ENCODE data around the gene NLRC5.
"Not testable (repeated sequence)": the region's sequence is repeated elsewhere in the genome, so short reads cannot be mapped to it uniquely, and the experiment has no call there.

Gene NLRC5

DNA sequence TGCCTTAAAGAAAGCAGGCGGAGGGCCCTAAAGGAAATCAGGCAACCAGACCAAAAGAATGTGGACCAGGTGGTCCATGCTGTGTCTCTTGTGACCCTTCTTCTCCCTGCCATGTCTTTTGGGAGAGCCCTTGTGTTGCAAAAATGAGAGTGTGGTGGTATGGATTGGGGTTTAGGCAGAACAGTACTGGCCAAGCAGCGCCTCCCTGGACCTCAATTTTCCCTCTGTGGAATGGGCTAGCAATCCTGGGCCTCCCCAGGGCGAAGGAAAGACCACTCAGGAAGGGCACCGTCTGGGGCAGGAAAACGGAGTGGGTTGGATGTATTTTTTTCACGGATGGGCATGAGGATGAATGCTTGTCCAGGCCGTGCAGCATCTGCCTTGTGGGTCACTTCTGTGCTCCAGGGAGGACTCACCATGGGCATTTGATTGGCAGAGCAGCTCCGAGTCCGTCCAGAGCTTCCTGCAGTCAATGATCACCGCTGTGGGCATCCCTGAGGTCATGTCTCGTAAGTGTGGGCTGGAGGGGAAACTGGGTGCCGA is 7.6 kb upstream of the NLRC5 start:
- DNase-seq (ENCODE audit: low spot score): no peak

DNA sequence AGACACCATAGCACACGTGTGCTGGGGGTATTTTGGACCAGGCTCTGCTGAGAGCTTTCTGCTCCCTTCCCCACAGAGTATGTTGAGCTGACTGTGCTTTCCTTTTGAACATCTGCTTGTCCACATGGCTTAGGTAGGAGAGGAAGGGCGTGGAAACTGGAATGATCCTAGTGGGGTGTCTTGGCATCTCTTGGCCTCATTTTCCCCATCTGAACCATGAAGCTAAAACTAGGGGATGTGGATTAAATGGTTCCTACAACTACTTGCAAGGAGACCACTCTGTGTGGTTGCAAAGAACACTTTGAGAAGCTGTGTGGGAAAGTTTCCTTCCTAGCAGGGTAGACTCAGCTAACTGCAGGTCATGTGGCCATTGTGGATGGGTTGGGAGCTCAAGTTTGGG is 6.7 kb upstream of the NLRC5 start:
- DNase-seq (ENCODE audit: low spot score): no peak

DNA sequence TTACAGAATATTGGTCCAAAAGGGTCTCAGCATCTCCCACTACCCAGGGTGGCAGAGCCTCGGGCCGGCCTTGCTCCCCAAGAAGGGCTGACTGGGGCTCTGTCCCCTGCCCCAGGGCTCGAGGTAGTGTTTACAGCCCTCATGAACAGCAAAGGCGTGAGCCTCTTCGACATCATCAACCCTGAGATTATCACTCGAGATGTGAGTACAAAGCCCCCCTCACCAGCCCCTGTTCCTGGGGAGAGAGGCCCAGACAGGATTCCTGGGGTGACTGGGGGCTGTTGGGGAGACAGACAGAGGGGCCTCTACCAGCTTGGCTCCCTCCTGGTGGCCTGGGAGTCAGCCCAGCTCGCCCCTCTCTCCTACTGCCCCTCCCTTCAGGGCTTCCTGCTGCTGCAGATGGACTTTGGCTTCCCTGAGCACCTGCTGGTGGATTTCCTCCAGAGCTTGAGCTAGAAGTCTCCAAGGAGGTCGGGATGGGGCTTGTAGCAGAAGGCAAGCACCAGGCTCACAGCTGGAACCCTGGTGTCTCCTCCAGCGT is 6.1 kb upstream of the NLRC5 start:
- DNase-seq (ENCODE audit: low spot score): no peak

DNA sequence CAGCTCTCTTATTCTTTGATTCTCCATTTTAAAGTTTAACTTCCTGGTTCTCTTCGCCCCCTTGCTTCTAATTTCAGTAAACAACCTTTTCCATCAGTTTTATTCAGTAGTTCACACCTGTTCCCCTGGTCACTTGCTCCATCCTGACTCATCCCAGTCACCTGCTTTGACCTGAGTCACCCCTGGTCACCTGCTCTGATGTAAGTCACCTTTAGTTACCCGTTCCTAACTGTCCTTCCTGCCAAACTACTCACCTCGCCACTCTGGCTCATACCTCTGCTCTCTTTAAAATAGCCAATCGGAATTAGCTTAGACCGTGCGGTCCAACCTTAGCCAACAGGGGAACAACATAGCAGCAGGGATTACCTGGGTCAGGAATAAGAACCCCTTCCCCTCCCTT is 4.7 kb upstream of the NLRC5 start:
- DNase-seq (ENCODE audit: low spot score): no peak

DNA sequence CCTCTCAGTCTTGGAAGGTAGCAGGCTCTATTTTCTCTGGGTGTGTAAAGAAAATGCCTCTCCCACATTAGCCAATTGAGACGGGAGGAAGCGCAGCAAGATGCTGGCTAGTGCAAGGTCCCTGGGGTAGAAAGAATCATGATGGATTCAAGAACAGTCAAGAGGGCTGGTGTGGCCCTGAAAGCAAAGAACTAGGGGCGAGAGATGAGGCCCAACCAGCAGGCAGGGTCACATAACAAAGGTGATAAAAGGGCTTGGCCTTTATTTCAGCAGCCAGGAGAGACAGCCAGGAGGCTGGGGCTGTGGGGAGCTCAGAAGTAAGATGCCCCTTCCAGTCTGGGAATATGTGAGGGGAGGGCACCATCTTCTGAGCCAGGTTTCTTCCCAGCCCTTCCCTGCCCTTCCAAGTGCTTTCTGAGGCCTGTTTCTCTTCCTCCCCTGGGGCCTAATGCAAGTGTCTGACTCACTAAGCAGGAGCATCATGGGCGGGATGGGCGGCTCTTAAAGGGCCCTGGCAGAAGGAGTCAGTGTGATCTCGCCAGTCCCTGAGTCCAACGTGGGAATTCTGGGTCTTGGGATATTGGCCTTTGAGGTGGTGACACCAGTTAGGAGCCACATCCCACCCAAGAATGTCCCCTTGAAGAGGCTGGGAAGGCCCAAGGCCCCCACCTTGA is 3.9 kb upstream of the NLRC5 start:
- DNase-seq (ENCODE audit: low spot score): no peak

DNA sequence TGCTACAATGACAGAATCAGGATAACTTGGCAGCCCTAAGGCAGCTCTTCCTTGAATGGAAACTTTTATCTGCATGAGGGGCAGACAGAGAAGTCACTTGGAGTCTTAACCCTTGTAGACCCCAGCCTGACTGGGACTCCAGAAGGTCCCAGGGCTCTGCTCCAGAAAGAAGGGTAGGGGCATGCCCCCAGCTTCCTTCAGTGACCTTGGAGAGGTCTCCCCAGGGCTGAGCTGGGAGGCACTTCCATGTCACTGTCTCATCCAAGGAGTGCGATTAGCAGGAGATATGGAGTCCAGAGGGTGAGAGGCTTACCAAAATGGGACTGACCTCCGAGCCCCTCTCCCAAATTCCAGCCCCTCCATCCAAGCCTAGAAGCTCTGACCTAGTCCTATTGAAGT is 3.4 kb upstream of the NLRC5 start:
- no peak for DNase-seq (ENCODE audit: low spot score)

DNA sequence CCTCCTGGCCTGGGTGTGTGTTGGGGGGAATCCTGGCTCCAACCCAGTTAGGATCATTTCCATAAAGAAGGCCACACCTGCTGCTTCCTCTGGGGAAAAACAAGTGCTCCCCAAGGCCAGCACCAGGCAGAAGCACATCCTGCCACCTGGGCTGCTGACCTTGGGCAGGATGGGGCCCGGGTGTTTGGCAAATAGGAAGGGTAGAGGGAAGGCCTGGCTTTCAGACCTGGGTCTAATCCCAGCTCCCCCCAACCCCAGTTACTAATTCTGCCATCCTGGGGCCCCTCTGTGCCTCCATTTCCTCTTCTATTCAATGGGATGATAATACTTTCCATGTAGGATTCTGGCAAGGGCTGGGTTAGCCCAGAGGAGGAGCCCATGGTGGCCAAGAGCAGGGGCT is 3.0 kb upstream of the NLRC5 start:
- no peak for DNase-seq (ENCODE audit: low spot score)

DNA sequence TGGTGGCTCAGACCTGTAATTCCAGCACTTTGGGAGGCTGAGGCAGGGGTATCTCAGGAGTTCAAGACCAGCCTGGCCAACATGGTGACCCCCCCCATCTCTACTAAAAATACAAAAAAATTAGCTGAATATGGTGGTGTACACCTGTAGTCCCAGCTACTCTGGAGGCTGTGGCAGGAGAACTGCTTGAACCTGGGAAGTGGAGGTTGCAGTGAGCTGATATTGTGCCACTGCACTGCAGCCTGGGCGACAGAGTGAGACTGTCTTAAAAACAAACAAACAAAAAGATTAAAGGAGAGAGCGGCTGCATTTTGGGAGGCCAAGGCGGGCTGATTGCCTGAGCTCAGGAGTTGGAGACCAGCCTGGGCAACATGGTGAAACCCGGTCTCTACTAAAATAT is 2.4 kb upstream of the NLRC5 start:
- not testable (repeated sequence) for DNase-seq (ENCODE audit: low spot score)

DNA sequence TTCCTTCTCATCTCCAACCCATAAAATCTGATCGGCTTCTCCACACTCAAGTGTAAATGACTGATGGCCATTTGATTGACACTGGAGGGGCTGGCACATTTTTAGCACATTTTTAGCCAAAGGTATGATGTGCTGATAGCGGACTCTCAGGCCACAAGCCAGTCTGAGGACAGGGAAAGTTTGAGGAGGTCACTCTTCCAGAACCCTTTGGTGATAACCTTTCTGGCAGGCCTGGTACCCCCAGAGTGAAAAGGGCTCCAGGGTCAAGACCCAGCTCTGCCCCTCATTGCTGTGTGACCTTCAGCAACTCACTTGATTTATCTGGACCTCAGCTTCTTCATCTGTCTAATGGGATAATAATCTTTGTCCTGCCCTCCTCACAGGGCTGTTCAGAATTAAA is 1.7 kb upstream of the NLRC5 start:
- no peak for DNase-seq (ENCODE audit: low spot score)

DNA sequence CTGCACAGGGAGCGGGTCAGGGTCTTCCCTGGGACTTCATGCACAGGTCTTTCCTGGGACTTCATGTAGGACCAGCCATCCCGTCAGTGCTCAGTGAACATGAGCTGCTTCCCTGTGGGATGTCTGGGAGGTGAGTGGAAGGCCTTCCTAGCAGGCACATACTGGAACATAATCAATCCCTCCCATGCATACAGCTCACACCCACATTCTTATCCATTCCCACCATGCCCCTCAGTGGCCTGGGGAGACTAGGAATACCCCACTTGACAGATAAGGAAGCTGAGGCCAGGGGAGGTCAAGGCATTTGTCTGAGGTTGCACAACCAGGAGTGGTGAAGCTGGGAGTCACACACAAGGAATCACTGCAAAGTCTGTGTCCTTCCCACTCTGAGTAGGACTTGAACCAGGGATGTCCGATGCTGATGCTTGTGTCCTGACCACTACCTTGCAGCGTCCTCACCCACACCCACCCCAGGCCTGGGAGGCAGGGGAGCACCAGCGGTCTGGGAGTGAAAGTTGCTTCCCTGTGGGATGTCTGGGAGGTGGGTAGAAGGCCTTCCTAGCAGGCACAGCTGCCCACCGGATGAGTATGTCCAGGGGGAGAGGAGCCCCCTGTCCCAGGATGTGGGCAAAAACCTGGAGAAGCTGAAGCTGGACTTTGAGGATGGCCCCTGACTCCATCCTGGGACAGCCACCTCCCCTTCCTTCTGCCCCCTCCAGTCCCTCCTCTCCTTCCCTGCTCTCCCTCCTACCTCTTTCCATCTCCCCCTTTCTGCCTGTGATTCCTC is 1.0 kb upstream of the NLRC5 start:
- no peak for DNase-seq (ENCODE audit: low spot score)

DNA sequence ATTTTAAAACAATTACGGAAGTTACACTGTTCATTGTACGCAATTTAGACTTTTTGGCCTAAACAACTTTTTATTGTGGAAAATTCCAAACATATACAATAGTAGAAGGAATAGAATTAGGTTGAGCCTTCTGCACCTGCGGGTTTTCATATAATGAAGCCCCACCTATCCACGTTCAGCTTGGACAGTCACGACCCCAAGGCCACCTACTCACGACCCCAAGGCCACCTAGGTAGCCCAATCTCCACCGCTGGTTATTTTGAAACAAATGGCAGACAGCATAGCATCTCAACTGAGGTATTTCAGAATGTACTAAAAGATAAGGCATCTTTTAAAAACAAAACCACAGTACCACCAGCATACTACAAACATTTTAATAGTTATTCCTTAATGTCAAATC is 631 bp downstream of the NLRC5 start:
- no peak for DNase-seq (ENCODE audit: low spot score)

DNA sequence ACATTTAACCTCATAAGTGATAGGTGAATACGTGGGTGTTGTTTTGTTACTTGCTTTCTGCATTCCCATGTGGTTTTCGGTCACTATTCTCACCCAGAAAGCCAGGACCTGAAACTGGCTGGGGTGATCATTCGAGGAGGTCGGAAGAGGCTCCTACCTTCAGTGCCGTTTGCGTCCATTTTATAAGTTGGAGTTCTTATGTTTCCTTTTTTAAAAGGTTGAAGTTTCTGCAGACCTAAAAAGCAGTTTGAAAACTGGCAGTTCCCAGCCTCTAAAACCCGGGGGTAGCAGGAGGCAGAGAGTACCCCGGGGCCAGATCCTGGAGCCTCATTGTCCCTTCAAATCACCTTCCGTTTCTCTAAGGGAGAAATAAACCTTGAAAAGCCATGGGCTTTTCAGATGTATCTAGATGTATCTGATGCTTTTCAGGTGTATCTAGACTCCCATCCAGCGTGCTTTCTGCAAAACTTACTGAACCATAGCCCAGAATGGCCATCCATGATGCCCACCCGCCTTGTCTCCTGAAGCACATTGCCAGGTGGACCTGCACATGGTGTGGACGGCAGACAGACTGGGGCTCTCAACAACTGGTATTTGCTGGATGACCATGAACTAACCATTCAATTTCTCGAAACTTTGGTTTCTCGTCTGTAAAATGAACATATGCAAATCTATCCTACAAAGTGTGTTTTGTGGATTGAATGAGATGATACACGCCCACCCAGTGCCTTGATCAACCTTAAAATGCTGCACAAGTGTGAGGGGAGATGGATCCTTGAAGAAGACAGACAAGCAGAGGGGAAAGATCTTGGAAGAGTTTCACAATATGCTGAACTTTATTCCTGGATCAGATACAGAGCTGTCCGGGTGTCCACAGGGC is 1.3 kb downstream of the NLRC5 start:
- no peak for DNase-seq (ENCODE audit: low spot score)

DNA sequence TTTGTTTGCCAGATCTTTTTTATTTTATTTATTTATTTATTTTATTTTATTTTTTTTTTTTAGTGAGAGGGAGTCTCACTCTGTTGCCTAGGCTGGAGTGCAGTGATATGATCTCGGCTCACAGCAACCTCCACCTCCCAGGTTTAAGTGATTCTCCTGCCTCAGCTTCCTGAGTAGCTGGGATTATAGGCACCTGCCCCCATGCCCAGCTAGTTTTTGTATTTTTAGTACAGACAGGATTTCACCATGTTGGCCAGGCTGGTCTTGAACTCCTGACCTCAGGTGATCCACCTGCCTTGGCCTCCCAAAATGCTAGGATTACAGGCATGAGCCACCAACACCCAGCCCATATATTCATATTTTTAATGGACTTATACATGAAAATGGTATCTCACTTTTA is 3.1 kb downstream of the NLRC5 start:
- DNase-seq (ENCODE audit: low spot score): not testable (repeated sequence)

DNA sequence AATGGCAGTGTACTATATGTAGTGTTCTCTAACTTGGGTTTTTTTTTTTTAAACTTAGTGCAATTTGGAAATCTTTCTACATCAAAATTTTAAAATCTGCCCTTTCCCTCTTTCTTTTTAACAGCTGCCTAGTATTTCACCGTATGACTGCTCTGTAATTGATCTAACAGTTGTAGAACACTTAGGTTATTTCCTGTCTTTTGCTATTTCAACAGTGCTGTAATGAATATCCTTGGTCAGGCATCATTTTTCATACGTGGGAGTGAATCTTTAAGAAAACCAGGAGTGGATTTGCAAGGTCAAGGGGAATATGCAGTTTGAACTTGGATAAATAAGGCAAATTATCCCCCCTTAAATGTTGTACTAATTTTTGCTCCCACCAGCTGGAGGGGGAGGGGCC is 3.8 kb downstream of the NLRC5 start:
- no peak for DNase-seq (ENCODE audit: low spot score)

DNA sequence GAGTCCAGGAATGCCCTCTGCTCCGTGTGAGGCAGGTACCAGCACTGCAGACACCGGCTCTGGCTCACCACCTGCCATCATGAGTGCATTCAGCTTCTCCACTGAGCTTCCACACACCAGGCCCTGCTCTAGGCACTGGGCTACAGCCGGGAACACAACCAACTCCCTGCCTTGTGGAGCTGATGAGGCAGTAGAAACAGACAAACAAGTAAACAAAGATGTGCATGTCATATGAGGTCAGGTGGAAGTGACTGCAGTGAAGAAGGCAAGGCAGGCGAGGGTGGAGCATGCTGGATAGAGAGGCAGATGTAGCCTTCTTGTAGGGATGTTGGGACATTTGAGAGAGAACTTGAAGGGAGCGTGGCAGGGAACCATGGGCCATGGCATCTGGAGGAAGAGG is 5.0 kb downstream of the NLRC5 start:
- no peak for DNase-seq (ENCODE audit: low spot score)

DNA sequence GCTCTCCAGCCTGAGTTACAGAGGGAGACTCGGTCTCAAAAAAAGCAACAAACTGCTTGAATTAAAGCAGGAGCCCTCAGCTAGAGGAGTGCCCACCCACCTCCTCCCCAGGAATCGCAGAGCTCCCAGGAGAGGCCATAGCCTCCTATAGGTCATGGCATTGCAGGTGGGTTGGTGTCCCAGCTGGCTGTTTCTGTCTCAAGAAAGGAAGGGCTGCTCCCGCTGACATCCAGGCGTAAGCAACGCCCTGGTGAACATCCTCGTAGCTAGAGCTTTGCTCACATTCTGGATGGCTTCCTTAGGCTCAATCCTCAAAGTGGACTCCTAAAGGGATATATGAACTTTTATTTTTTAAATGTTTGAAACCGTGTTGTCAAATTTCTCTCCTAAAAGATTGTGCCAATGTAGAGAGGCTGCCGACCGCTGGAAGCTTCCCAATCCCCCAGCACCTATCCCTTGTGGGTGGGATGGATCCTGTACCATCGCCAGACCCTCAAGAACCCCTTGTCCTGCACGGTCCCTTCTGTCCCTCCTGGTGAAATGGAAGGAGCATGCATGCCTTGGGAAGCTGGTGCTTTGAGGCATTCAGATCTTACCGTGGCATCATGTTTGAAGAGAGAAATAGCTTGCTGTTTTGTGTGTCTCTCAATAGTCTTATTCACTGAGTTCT is 5.9 kb downstream of the NLRC5 start:
- no peak for DNase-seq (ENCODE audit: low spot score)

DNA sequence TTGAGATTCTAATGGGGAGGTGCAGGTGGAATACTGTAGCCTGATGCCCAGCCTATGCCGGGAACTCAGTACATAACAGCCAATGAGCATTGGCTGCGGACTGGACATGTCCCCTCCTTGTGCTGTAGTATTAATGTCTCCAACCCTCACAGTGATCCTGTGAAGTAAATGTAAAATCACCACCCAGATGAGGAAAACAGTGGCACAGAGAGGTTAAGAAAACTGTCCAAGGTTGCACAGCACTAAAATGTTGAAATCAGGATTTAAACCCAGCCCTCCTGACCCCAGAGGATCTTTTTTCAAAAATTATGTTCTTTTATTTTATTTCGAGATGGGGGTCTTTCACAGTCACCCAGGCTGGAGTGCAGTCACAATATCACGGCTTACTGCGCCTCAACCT is 7.9 kb downstream of the NLRC5 start:
- DNase-seq (ENCODE audit: low spot score): no peak

DNA sequence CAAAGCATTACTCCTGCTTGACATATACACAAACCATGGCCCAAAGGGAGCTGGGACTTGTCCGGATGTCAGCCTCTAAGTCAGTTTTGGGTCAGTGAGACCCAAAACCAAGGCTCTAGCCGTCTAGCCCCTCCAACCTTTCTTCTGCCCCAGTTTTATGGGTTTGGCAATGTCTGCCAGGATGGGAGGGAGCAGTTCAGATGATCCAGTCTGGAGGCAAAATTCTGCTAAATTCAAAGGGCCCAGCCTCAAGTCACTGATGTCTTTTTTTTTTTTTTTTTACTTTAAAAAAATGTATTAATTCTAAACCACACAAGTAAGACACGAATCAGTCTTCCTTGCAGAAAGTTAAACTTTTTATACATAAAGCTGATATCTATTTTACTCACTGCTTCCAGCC is 8.6 kb downstream of the NLRC5 start:
- DNase-seq (ENCODE audit: low spot score): no peak

DNA sequence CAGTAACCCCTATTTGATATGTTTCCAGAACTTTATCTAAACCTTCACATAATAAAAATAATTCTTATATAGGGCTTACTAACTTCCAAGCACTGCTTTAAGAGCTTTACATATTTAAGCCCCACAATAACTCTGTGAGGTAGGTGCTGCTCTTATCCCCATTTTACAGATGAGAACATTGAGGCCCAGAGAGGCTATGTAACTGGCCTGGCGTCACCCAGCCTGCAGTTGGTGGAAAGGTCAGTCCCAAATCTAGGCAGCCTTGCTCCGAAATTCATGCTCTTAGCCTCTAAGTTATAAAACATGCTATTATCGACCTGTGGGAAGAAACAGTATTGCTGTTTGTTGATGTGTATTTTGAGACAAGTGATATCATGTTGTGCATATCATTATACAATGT is 9.0 kb downstream of the NLRC5 start:
- no peak for DNase-seq (ENCODE audit: low spot score)

DNA sequence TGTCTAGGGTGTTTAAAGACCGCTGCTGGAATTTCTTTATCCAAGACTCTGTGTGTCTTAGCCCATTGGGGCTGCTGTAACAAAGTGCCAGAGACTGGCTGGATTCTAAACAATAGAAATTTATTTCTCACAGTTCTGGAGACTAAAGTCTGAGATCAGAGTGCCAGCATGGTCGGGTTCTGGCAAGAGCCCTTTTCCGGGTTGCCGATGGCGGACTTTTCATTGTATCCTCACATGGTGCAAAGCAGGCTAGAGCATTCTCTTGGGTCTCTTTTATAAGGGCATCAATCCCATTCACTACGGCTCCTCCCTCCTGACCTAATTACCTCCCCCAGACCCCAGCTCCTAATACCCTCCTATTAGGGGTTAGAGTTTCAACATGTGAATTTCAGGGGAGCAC is 9.5 kb downstream of the NLRC5 start:
- no peak for DNase-seq (ENCODE audit: low spot score)

DNA sequence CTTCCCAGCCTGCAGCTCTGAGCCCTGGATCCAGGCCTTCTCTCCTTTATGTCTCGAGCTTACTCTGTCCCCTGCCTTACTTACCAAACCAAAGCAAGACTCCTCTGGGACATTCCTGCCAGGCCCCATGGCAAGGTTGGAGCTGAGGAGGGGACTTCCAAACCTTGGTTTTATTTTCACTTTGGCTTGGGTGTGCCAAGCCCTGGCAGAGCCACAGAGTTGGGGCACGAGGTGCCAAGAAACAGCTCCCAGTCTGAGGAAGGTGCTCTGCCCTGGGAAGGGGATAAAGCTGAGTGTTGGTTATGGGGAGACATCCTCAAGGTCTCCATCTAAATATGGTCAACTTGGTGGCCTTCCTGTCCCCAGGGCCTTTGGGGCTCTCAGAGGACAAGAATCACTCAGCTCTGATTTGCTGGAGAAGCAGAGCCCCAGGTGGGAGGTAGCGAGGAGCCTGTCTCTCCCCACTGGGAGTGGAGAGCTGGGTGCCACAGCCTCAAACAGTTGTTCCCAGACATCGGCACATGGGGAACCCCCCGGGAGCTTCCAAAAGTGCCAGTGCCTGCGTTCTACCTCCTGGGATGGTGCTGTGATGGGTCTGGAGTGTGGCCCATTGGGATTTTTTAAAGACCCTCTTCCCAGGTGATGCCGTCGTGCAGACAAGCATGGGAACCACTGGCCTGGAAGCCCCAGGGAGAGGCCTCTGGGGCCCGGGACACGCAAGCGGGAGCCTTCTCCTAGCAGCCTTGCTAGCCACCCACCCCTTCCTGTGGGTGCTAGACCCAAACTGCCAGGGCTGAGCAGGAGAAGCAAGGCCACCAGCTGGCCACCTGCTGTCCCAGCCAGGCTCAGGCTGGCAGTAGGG is 10.3 kb downstream of the NLRC5 start:
- DNase-seq (ENCODE audit: low spot score): no peak

Measured in iPS-NIHi11 (cell line).